HG02943 (cell line): ENCODE data around the gene RANBP9.

Experiments used
- ATAC-seq: cut with Tn5 transposase; IDR thresholded peaks from one replicate; pipeline ENCODE4 v1.9.1; 2021; ENCODE audit warnings: mild to moderate bottlenecking, low read depth, moderate library complexity; ENCODE audit not compliant: unreplicated experiment

Gene RANBP9

DNA sequence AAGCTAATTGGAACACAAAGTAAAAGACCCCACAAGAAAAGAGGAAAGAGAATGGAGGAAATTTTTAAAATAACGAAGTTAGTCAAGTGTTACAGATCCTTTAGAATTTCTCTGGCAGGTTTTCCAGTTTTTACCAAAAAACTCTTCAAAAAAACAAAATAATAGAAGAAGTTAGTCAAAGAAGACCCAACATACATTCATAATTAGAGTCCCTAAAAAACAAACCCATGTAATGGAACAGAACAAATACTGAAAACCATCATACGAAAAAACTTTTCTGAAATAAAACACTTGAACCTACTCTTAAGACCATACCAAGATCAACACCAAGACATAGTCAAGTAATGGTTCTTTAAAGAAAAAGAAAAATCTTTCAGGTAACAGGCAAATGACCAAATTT lies 31.6 kb downstream of the RANBP9 start:
- ATAC-seq, result no peak

DNA sequence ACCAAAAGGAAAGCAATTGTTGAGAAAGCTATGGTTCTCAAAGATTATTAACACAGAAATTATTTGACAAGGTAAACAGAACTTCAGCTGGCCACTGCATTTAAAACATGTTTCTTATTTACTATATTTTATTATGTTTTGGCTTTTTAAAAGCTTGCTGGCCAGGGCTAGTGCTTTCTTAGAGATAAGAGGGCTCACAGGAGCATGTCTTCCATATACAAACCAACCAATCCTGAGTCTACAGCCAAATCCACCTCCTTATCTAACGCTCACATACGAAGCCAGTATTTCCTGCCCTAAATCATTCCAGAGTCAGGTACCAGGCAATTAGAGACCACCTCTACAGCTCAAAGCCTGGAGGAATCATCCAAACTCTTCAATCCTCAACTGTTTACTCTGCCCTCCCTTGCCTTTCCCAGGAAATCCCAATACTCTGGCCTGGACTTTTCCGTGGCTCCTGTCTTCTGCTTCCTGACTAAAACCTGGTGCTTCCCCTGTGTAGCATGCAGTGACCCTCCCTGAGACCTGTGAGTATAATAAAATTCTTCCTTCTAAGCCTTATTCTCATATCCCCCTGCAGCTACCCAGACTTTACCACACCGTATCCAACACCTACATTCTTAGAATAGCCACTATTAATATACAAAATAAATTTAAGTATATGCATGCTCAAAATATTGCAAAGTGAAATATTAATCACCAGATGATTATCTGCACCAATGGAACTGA lies 33.2 kb downstream of the RANBP9 start:
- no peak for ATAC-seq

GRCh38 chr6:13677878-13678254 lies 33.8 kb downstream of the RANBP9 start:
- no peak for ATAC-seq

DNA sequence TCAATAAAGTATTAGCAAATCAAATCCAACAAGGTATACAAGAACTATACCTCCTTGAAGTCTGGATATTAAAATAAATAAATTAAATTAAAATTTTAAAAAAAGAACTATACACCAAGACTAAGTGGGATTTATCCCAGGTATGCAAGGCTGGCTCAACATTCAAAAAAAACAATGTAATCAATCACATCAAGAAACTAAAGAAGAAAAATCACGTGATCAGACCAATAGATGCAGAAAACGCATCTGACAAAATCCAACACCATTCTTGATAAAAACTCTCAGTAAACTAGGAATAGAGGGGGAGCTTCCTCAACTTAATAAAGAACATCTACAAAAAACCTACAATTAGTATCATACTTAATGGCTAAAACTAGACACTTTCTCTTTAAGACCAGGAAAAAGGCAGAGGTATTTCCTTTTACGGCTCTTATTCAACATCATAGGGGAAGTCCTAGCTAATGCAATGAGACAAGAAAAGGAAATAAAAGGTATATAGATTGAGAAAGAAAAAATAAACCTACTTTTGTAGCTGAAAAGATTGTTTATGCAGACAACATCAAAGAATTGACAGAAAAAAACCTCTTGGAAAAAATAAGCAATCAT lies 35.0 kb downstream of the RANBP9 start:
- ATAC-seq, result no peak

- ATAC-seq, result no peak
These were observed 37.0 kb downstream of the RANBP9 start for GRCh38 chr6:13674533-13675190.

- no peak for ATAC-seq
These were observed 37.7 kb downstream of the RANBP9 start for GRCh38 chr6:13673825-13674444.

DNA sequence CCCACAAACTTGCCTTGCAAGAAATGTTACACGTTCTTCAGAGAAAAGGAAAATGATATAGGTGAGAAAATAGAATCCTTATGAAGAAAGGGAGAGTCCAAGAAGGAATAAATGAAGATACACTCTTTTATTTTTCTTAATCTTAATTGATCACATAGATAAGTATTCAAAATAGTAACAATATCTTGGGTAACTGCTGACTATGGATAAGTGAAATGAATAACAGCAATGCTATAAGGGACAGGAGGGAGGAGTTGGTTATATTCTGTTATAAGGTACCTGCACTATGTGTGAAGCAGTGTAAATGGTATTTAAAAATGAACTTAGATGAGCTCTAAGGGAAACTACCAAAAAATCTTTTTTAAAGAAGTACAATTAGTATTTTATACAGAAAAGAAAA lies 38.3 kb downstream of the RANBP9 start:
- ATAC-seq, result no peak

GRCh38 chr6:13672904-13673303 lies 38.7 kb downstream of the RANBP9 start:
- no peak for ATAC-seq

GRCh38 chr6:13671548-13672127 lies 40.0 kb downstream of the RANBP9 start:
- no peak for ATAC-seq

- ATAC-seq, result no peak
These were observed 42.2 kb downstream of the RANBP9 start for GRCh38 chr6:13669476-13669875.

DNA sequence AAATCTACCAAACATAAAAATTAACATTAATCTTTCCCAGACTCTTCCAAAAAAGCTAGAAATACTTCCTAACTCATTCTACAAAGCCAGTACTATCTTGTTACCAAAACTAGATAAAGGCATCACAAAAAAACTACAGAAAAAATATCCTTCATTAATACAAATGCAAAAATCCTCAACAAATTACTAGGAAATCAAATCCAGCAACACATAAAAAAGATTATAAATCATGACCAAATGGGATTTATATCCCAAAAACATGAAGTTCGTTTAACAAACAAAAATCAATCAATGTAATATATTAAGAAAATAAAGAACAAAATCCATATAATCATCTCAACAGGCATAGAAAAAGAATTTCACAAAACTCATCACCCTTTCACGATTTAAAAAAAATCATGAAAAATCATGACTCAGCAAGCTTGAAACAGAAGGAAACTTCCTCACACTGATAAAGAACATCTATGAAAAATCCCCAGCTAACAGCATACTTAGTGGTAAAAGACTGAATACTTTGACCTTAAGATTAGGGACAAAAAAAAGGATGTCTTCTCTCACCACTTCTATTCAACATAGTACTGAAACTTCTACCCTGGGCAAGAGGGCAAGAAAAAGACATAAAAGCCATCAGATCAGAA lies 43.2 kb downstream of the RANBP9 start:
- no peak for ATAC-seq

GRCh38 chr6:13667655-13668054 lies 44.0 kb downstream of the RANBP9 start:
- no peak for ATAC-seq

- ATAC-seq, result no peak
These were observed 45.2 kb downstream of the RANBP9 start for GRCh38 chr6:13666194-13667105.

- no peak for ATAC-seq
These were observed 46.8 kb downstream of the RANBP9 start for GRCh38 chr6:13664703-13665352.

- no peak for ATAC-seq
These were observed 47.6 kb downstream of the RANBP9 start for GRCh38 chr6:13663986-13664385.

DNA sequence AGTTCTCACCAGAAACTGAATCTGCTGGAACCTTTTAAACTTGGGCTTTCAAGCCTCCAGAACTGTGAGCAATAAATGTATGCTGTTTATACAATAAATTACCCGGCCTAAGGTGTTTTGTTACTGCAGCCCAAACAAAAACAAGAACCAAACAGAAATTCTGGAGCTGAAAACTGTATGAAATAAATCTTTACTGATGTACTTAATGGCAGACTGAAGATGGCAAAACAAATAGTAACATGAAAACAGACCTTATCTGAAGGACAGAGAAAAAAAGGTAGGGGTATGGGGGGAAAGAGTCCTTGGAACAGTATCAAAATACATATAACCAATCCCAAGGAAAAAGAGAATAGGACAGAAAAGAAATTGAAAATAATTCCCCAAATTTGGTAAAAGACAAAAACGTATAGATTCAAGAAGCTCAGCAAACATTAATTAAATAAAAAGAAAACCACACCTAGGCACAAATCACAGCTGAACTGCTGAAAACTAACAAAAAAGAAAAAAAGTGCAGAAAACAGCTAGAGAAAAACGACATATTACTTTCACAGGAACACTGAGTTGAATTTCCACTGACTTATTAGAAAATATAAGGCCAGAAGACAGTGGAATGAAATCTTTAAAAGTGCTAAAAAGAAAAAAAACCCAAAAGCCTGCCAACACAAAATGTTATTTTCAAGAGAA lies 48.8 kb downstream of the RANBP9 start:
- ATAC-seq, result no peak

GRCh38 chr6:13661647-13662046 lies 50.0 kb downstream of the RANBP9 start:
- ATAC-seq, result no peak

GRCh38 chr6:13660893-13661292 lies 50.7 kb downstream of the RANBP9 start:
- no peak for ATAC-seq

DNA sequence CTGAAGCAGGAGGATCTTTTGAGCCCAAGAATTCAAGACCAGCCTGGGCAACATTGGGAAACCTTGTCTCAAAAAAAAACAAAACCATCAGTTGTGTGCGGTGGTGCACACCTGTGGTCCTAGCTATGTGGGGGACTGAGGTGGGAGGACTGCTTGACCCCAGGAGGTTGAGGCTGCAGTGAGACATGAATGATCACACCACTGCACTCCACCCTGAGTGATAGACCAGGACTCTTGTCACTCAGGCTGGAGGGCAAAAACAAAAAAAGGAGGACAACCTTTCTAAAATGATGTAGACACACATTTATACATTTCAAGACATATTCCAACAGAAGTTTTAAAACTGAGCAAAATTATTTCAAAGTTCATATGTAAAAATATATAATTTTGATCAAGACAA lies 51.4 kb downstream of the RANBP9 start:
- ATAC-seq, result no peak
